Activated naive CD8-positive, alpha-beta T cell treated with anti-CD3 and anti-CD28 coated beads for 36 hours (primary cell): Measurements from ENCODE around the gene STYXL2. TPM values are rescaled to one million over a fixed set of nuclear protein-coding genes. Genes with fewer than 3 reads are reported as not detected.

ENCODE experiments used
- DNase-seq: peaks from one replicate; pipeline ENCODE4 v3.0.0; 2021
- H3K27ac Mint-ChIP-seq: one replicate; pipeline ENCODE4 v1.8.0; 2022; ENCODE audit warnings: mild to moderate bottlenecking, moderate library complexity, mixed read lengths
- H3K27me3 Mint-ChIP-seq: one replicate; pipeline ENCODE4 v1.8.0; 2022; ENCODE audit warnings: mild to moderate bottlenecking, mixed read lengths
- H3K36me3 Mint-ChIP-seq: one replicate; pipeline ENCODE4 v1.8.0; 2021; ENCODE audit warnings: mild to moderate bottlenecking, mixed read lengths
- H3K4me1 Mint-ChIP-seq: one replicate; pipeline ENCODE4 v1.8.0; 2021; ENCODE audit warnings: mixed read lengths
- H3K4me3 Mint-ChIP-seq: one replicate; pipeline ENCODE4 v1.8.0; 2022; ENCODE audit warnings: mild to moderate bottlenecking, moderate library complexity, mixed read lengths
- H3K9me3 Mint-ChIP-seq: one replicate; pipeline ENCODE4 v1.8.0; 2022; ENCODE audit warnings: mixed read lengths
- total RNA-seq, 2 experiments: library from RNA; stranded (reverse); gene quantifications; one replicate each; pipeline ENCODE4 v1.2.3, GENCODE V29; 2021

Gene STYXL2
- total RNA-seq, 2 experiments from 2014 or later, result not detected

GRCh38 chr1:167127661-167128060, 33.8 kb downstream of the STYXL2 start:
- Mint-ChIP-seq H3K4me3 (no peak overlapping the region), H3K4me1 (no peaks in the 10 kb centered on the region)

GRCh38 chr1:167128261-167129227, 34.7 kb downstream of the STYXL2 start:
- H3K36me3 Mint-ChIP-seq, result no peaks in the 10 kb centered on the region
- no peak overlapping the region for H3K27ac Mint-ChIP-seq
- no peak for DNase-seq
- no peaks in the 10 kb centered on the region for H3K9me3 Mint-ChIP-seq
- H3K27me3 Mint-ChIP-seq, result peaks cover 10% of the 10 kb centered on the region
- H3K4me1 Mint-ChIP-seq, result no peaks in the 10 kb centered on the region
- no peak overlapping the region for H3K4me3 Mint-ChIP-seq

More at GRCh38 chr1:167127661-167128060, 33.8 kb downstream of the STYXL2 start:
- H3K36me3 Mint-ChIP-seq, result no peaks in the 10 kb centered on the region
- H3K27me3 Mint-ChIP-seq, result peaks cover 10% of the 10 kb centered on the region
- no peak for DNase-seq
- no peaks in the 10 kb centered on the region for H3K9me3 Mint-ChIP-seq
- no peak overlapping the region for H3K27ac Mint-ChIP-seq

- Mint-ChIP-seq H3K4me1 (no peaks in the 10 kb centered on the region), H3K36me3 (no peaks in the 10 kb centered on the region), H3K27ac (no peak overlapping the region), H3K4me3 (no peak overlapping the region), H3K9me3 (no peaks in the 10 kb centered on the region), H3K27me3 (peaks cover 6% of the 10 kb centered on the region)
- no peak for DNase-seq
These were observed 37.1 kb downstream of the STYXL2 start for GRCh38 chr1:167130829-167131510.

- no peaks in the 10 kb centered on the region for H3K4me1 Mint-ChIP-seq
These were observed 38.6 kb downstream of the STYXL2 start for GRCh38 chr1:167132301-167133010.

GRCh38 chr1:167135281-167135840, 41.5 kb downstream of the STYXL2 start:
- H3K36me3 Mint-ChIP-seq, result no peaks in the 10 kb centered on the region
- H3K4me3 Mint-ChIP-seq, result no peak overlapping the region
- H3K27ac Mint-ChIP-seq, result no peak overlapping the region
- DNase-seq, result no peak
- no peaks in the 10 kb centered on the region for H3K4me1 Mint-ChIP-seq
- no peaks in the 10 kb centered on the region for H3K9me3 Mint-ChIP-seq
- H3K27me3 Mint-ChIP-seq, result peaks cover 3% of the 10 kb centered on the region

More at GRCh38 chr1:167132301-167133010, 38.6 kb downstream of the STYXL2 start:
- Mint-ChIP-seq H3K9me3 (no peaks in the 10 kb centered on the region), H3K27ac (no peak overlapping the region), H3K4me3 (no peak overlapping the region), H3K27me3 (peaks cover 9% of the 10 kb centered on the region), H3K36me3 (no peaks in the 10 kb centered on the region)
- no peak for DNase-seq

- Mint-ChIP-seq H3K27me3 (peaks cover 3% of the 10 kb centered on the region), H3K4me3 (no peak overlapping the region), H3K9me3 (no peaks in the 10 kb centered on the region)
These were observed 42.3 kb downstream of the STYXL2 start for GRCh38 chr1:167136191-167136614.

GRCh38 chr1:167136806-167137205, 42.9 kb downstream of the STYXL2 start:
- H3K9me3 Mint-ChIP-seq, result no peaks in the 10 kb centered on the region
- no peak overlapping the region for H3K27ac Mint-ChIP-seq
- DNase-seq, result no peak
- H3K27me3 Mint-ChIP-seq, result peaks cover 3% of the 10 kb centered on the region
- no peaks in the 10 kb centered on the region for H3K4me1 Mint-ChIP-seq
- no peaks in the 10 kb centered on the region for H3K36me3 Mint-ChIP-seq
- H3K4me3 Mint-ChIP-seq, result no peak overlapping the region

More at GRCh38 chr1:167136191-167136614, 42.3 kb downstream of the STYXL2 start:
- no peak for DNase-seq
- Mint-ChIP-seq H3K27ac (no peak overlapping the region), H3K36me3 (no peaks in the 10 kb centered on the region), H3K4me1 (no peaks in the 10 kb centered on the region)

GRCh38 chr1:167137332-167137781, 43.5 kb downstream of the STYXL2 start:
- DNase-seq, result no peak
- no peak overlapping the region for H3K27ac Mint-ChIP-seq

GRCh38 chr1:167137793-167138510, 44.1 kb downstream of the STYXL2 start:
- DNase-seq, result no peak
- H3K9me3 Mint-ChIP-seq, result peaks cover 1% of the 10 kb centered on the region
- peaks cover 3% of the 10 kb centered on the region for H3K27me3 Mint-ChIP-seq
- H3K4me1 Mint-ChIP-seq, result no peaks in the 10 kb centered on the region
- no peaks in the 10 kb centered on the region for H3K36me3 Mint-ChIP-seq
- H3K4me3 Mint-ChIP-seq, result no peak overlapping the region
- H3K27ac Mint-ChIP-seq, result no peak overlapping the region

More at GRCh38 chr1:167137332-167137781, 43.5 kb downstream of the STYXL2 start:
- Mint-ChIP-seq H3K4me1 (no peaks in the 10 kb centered on the region), H3K27me3 (peaks cover 3% of the 10 kb centered on the region), H3K36me3 (no peaks in the 10 kb centered on the region), H3K4me3 (no peak overlapping the region), H3K9me3 (peaks cover under 1% of the 10 kb centered on the region)

GRCh38 chr1:167138703-167139102, 44.8 kb downstream of the STYXL2 start:
- no peak for DNase-seq
- Mint-ChIP-seq H3K4me1 (no peaks in the 10 kb centered on the region), H3K27ac (no peak overlapping the region), H3K36me3 (peaks cover 1% of the 10 kb centered on the region), H3K27me3 (peaks cover 5% of the 10 kb centered on the region), H3K4me3 (no peak overlapping the region), H3K9me3 (peaks cover 4% of the 10 kb centered on the region)

GRCh38 chr1:167141963-167142362, 48.1 kb downstream of the STYXL2 start:
- Mint-ChIP-seq H3K4me3 (no peak overlapping the region), H3K27me3 (peaks cover 6% of the 10 kb centered on the region), H3K27ac (no peak overlapping the region), H3K4me1 (no peaks in the 10 kb centered on the region), H3K36me3 (peaks cover 2% of the 10 kb centered on the region), H3K9me3 (peaks cover 5% of the 10 kb centered on the region)
- no peak for DNase-seq
